A549 (cell line): ENCODE data around the gene PRSS50.

Source experiments
- CTCF ChIP-seq: fragments of >200 bp; sonication (Bioruptor Twin); formaldehyde crosslinking; IDR thresholded peaks from 3 replicates; pipeline ENCODE4 v1.5.1; 2016
- GATA3 ChIP-seq: IDR thresholded peaks from 2 replicates; pipeline ENCODE4 v1.6.1; 2012; ENCODE audit warnings: borderline replicate concordance
- JUN ChIP-seq, 2 experiments: fragments of >200 bp; sonication (Bioruptor Twin); formaldehyde crosslinking; IDR thresholded peaks; 2 replicates in 1 of 2; 3 replicates in 1 of 2; pipeline ENCODE4 v1.6.1; 2016 to 2017
- PHF8 ChIP-seq: fragments of 200-600 bp; sonication (generic); IDR thresholded peaks from 2 replicates; pipeline ENCODE4 v1.6.1; 2016; ENCODE audit warnings: low read depth, mild to moderate bottlenecking, antibody characterized with exemption, moderate library complexity, borderline replicate concordance
- POLR2A ChIP-seq: IDR thresholded peaks from 2 replicates; pipeline ENCODE4 v1.6.1; 2012; ENCODE audit warnings: mild to moderate bottlenecking, low read length
- TFCP2L1 ChIP-seq: fragments of 250-450 bp; sonication (Bioruptor Pico); IDR thresholded peaks from 2 replicates; pipeline ENCODE4 v1.5.0; 2021; ENCODE audit warnings: mild to moderate bottlenecking
- TF ChIP-seq, protein P1 (sequence below): fragments of 200-600 bp; sonication (generic); IDR thresholded peaks from 2 replicates; pipeline ENCODE4 v1.6.1; 2016; ENCODE audit warnings: antibody characterized with exemption, mild to moderate bottlenecking, moderate library complexity

DNA sequence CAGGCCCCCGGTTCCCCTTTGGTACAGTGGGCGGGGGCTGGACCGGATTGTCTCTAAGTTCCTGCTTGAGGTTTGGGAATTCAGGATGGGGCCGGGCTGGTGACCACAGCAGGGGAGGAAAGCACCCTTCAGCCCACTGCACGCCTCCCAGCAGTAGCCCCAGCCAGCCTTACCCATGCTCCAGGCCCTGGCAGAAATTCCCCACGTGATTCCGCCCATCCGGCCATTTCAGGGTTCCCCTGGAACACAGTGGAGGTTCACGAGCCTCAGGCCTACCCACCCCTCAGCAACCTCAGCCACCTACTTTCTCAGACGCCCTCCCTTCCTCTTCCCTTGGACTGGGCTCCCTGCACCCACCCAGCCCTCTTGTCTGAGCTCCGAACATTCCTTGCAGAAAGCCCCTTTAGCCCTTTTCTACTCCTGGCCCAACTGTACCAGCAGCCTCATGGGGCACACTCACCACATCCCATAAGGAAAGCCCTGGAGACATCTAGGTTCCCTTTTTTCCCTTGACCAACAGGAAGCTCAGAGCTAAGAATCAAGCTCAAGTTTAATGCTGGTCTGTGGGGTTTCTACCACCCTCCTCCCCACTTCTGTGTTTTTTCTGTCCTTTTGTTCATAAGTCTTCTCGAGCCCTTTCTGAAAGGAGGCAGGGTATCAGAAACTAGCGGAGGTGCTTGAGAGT is 35.7 kb downstream of the PRSS50 start:
- TF ChIP-seq POLR2A (no peak), PHF8 (no peak), JUN (IDR thresholded peaks at IDR 0.05) (no peak), CTCF (no peak), GATA3 (no peak), TFCP2L1 (no peak)
- TF ChIP-seq, protein P1, sequence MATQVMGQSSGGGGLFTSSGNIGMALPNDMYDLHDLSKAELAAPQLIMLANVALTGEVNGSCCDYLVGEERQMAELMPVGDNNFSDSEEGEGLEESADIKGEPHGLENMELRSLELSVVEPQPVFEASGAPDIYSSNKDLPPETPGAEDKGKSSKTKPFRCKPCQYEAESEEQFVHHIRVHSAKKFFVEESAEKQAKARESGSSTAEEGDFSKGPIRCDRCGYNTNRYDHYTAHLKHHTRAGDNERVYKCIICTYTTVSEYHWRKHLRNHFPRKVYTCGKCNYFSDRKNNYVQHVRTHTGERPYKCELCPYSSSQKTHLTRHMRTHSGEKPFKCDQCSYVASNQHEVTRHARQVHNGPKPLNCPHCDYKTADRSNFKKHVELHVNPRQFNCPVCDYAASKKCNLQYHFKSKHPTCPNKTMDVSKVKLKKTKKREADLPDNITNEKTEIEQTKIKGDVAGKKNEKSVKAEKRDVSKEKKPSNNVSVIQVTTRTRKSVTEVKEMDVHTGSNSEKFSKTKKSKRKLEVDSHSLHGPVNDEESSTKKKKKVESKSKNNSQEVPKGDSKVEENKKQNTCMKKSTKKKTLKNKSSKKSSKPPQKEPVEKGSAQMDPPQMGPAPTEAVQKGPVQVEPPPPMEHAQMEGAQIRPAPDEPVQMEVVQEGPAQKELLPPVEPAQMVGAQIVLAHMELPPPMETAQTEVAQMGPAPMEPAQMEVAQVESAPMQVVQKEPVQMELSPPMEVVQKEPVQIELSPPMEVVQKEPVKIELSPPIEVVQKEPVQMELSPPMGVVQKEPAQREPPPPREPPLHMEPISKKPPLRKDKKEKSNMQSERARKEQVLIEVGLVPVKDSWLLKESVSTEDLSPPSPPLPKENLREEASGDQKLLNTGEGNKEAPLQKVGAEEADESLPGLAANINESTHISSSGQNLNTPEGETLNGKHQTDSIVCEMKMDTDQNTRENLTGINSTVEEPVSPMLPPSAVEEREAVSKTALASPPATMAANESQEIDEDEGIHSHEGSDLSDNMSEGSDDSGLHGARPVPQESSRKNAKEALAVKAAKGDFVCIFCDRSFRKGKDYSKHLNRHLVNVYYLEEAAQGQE: no peak
